K562 (cell line): Measurements from ENCODE around the gene SESN3. TPM values are rescaled to one million over a fixed set of nuclear protein-coding genes. Genes with fewer than 3 reads are reported as not detected.

ENCODE experiments used
- CAMTA2 ChIP-seq: fragments of 250-450 bp; sonication (Bioruptor Pico); conservative IDR thresholded peaks from 2 replicates; pipeline ENCODE4 v1.5.1; 2022
- CEBPZ ChIP-seq: fragments of 150-350 bp; IDR thresholded peaks from 2 replicates; pipeline ENCODE4 v1.6.1; 2014; ENCODE audit warnings: low read depth, mild to moderate bottlenecking, low read length, borderline replicate concordance
- CLOCK ChIP-seq: fragments of 250-450 bp; sonication (Bioruptor Pico); IDR thresholded peaks from 2 replicates; pipeline ENCODE4 v1.4.0; 2020; ENCODE audit warnings: mild to moderate bottlenecking, moderate library complexity, borderline replicate concordance
- EGR1 ChIP-seq: fragments of 450-650 bp; conservative IDR thresholded peaks from 2 replicates; pipeline ENCODE4 v1.6.1; 2017; ENCODE audit warnings: mild to moderate bottlenecking
- ESRRB ChIP-seq: fragments of 250-450 bp; sonication (Bioruptor Pico); IDR thresholded peaks from 2 replicates; pipeline ENCODE4 v1.5.0; 2020; ENCODE audit warnings: mild to moderate bottlenecking, moderate library complexity, borderline replicate concordance
- FOXA1 ChIP-seq: fragments of 450-650 bp; IDR thresholded peaks from 2 replicates; pipeline ENCODE4 v1.6.1; 2016; ENCODE audit warnings: mild to moderate bottlenecking, borderline replicate concordance
- MAZ ChIP-seq, 2 experiments: fragments of 450-650 bp in 1 of 2; sonication (generic) in 1 of 2; formaldehyde crosslinking; IDR thresholded peaks in 1 of 2; conservative IDR thresholded peaks in 1 of 2; 2 replicates each; pipeline versions ENCODE4 v1.4.0 to v1.5.0; 2020; ENCODE audit warnings: mild to moderate bottlenecking in 1 of 2, missing genetic modification reagents in 1 of 2
- MBD2 ChIP-seq: sonication (generic); IDR thresholded peaks from 2 replicates; pipeline ENCODE4 v1.6.1; 2016; ENCODE audit warnings: low read depth, borderline replicate concordance
- NFYB ChIP-seq: IDR thresholded peaks from 2 replicates; pipeline ENCODE4 v1.6.1; 2011; ENCODE audit warnings: mild to moderate bottlenecking, moderate library complexity; ENCODE audit not compliant: insufficient read length; ENCODE audit errors: extremely low read depth
- NR2F6 ChIP-seq: fragments of 450-650 bp; formaldehyde crosslinking; IDR thresholded peaks from 2 replicates; pipeline ENCODE4 v1.4.0; 2020; ENCODE audit warnings: mild to moderate bottlenecking
- POLR3G ChIP-seq: IDR thresholded peaks from 2 replicates; pipeline ENCODE4 v1.6.1; 2011; ENCODE audit not compliant: insufficient read length, insufficient replicate concordance; ENCODE audit errors: extremely low read depth
- RBFOX2 ChIP-seq: fragments of 200-400 bp; formaldehyde crosslinking; IDR thresholded peaks from 2 replicates; pipeline ENCODE4 v1.6.1; 2017; ENCODE audit warnings: low read depth, mild to moderate bottlenecking, low read length, moderate library complexity
- RBM25 ChIP-seq: fragments of 200-400 bp; formaldehyde crosslinking; IDR thresholded peaks from 2 replicates; pipeline ENCODE4 v1.6.1; 2018; ENCODE audit warnings: low read length, low read depth, moderate library complexity; ENCODE audit not compliant: severe bottlenecking
- RFX5 ChIP-seq: IDR thresholded peaks from 2 replicates; pipeline ENCODE4 v1.6.1; 2011; ENCODE audit warnings: low read depth, mild to moderate bottlenecking, improper control_type of control experiment, low read length
- SAFB2 ChIP-seq: fragments of 200-400 bp; formaldehyde crosslinking; IDR thresholded peaks from 2 replicates; pipeline ENCODE4 v1.6.1; 2018; ENCODE audit warnings: borderline replicate concordance, low read length, low read depth, moderate library complexity; ENCODE audit not compliant: severe bottlenecking
- SOX6 ChIP-seq: fragments of 450-650 bp; IDR thresholded peaks from 2 replicates; pipeline ENCODE4 v1.6.1; 2014; ENCODE audit warnings: mild to moderate bottlenecking
- SP1 ChIP-seq: sonication (generic); formaldehyde crosslinking; IDR thresholded peaks from 2 replicates; pipeline ENCODE4 v1.8.1; 2022; ENCODE audit warnings: mild to moderate bottlenecking, missing genetic modification reagents
- SRF ChIP-seq, 2 experiments: fragments of 250-450, 450-650 bp in 1 of 2; sonication (Bioruptor Pico) in 1 of 2; sonication (generic) in 1 of 2; formaldehyde crosslinking; IDR thresholded peaks; 2 replicates each; pipeline versions ENCODE4 v1.5.0 to v1.5.1; 2020 to 2022; ENCODE audit warnings: mild to moderate bottlenecking in 1 of 2, missing genetic modification reagents in 1 of 2
- TGIF2 ChIP-seq: sonication (generic); formaldehyde crosslinking; IDR thresholded peaks from 2 replicates; pipeline ENCODE4 v1.8.1; 2022; ENCODE audit warnings: mild to moderate bottlenecking, missing genetic modification reagents, moderate library complexity
- ZNF280B ChIP-seq: fragments of 250-450 bp; sonication (Bioruptor Pico); IDR thresholded peaks from 2 replicates; pipeline ENCODE4 v1.5.1; 2021; ENCODE audit warnings: mild to moderate bottlenecking
- ZNF766 ChIP-seq: fragments of 200-800 bp; sonication (Bioruptor generic); conservative IDR thresholded peaks from 2 replicates; pipeline ENCODE4 v1.6.1; 2016; ENCODE audit warnings: missing genetic modification characterization, missing compliant biosample characterization
- polyA plus RNA-seq, 8 experiments: library from polyadenylated mRNA; depleted of rRNA in 4 of 8; stranded (reverse) in 5 of 8; unstranded in 3 of 8; fragments of >200 nt; fragmentation: Nextera tagmentation in 2 of 8; fragmentation: Illumina TruSeq in 1 of 8; extraction: Ambion mirVana in 2 of 8; extraction: Trizol in 1 of 8; gene quantifications; 2 replicates each; pipeline versions ENCODE4 v1.2.1 to v1.2.3, GENCODE V29; 2011 to 2014; ENCODE audit warnings: inconsistent platforms in 1 of 8, missing spikeins in 1 of 8
- total RNA-seq, 7 experiments: library from RNA; depleted of rRNA in 6 of 7; stranded (reverse); fragments of >200 nt in 6 of 7; fragmentation: Illumina TruSeq in 2 of 7; extraction: Trizol in 2 of 7; gene quantifications; 2 replicates each; pipeline versions ENCODE4 v1.2.1 to v1.2.3, GENCODE V29; 2011 to 2021; ENCODE audit warnings: low replicate concordance in 1 of 7

SESN3 gene
- total and polyA plus RNA-seq, 9 of the 15 experiments (the other 6 are each of a cell fraction or from before 2014, with no cell fraction given), result 0.44 to 2.6 (median 1.5) TPM

GRCh38 chr11:95231127-95231880 is at the start of gene SESN3 (continued):
- TF ChIP-seq SRF (CRISPR knock-in tag; IDR thresholded peaks at IDR 0.05) (peak in 1 of 2 experiments; percentile 64; a peak in 1 of 4 replicates), POLR3G (no peak), NR2F6 (CRISPR knock-in tag) (no peak), FOXA1 (no peak), CLOCK (no peak), CAMTA2 (CRISPR knock-in tag) (no peak), ESRRB (CRISPR knock-in tag) (no peak), SAFB2 (no peak), RFX5 (peak; percentile 94), SOX6 (no peak), NFYB (peak; percentile 85), RBM25 (peak; percentile 76), MAZ (CRISPR knock-in tag; conservative IDR thresholded peaks at IDR 0.05 in 1 of 2, IDR thresholded peaks at IDR 0.05 in 1 of 2) (peak; percentile 40 to 77; a peak in 3 of 4 replicates), TGIF2 (CRISPR knock-in tag) (no peak), SP1 (CRISPR knock-in tag) (peak; percentile 88), MBD2 (peak; percentile 64; the same call in 1 of the 2 replicates), ZNF280B (CRISPR knock-in tag) (no peak), CEBPZ (no peak), ZNF766 (CRISPR knock-in tag) (no peak), EGR1 (peak; percentile 76), RBFOX2 (peak; percentile 61)
